ENCODE data around the gene MYH15.
A peak's percentile ranks its signal among the peaks of the same experiment; 100 is the strongest.

MYH15 gene

DNA sequence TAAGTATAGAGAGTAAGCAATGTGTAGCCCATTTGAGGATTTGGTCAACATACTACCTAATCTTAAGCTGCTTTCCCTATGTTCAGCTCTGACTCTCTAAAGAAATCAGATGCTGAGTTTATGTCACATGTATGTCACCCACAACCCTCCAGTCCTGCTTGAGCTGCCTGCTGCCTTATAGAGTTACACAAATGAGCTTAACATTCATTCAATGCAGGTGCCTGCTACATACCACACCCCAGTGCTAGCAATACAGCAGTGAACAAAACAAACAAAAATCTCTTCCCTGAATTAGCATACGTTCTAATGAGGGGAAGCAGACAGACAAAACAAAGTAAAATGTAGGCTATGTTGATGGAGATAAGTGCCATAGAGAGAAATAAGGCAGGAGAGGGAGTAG, 121.0 kb downstream of the MYH15 start:
- Mint-ChIP-seq H3K9me3 (no peaks in the 10 kb centered on the region), H3K4me3 (no peak overlapping the region), H3K27me3 (ENCODE audit: low read depth, poor library complexity) (peaks cover 3% of the 10 kb centered on the region), H3K27ac (no peak overlapping the region), H3K36me3 (ENCODE audit: low read depth) (no peaks in the 10 kb centered on the region), H3K4me1 (peaks cover 12% of the 10 kb centered on the region)
- DNase-seq: no peak
- TF ChIP-seq, protein P1, sequence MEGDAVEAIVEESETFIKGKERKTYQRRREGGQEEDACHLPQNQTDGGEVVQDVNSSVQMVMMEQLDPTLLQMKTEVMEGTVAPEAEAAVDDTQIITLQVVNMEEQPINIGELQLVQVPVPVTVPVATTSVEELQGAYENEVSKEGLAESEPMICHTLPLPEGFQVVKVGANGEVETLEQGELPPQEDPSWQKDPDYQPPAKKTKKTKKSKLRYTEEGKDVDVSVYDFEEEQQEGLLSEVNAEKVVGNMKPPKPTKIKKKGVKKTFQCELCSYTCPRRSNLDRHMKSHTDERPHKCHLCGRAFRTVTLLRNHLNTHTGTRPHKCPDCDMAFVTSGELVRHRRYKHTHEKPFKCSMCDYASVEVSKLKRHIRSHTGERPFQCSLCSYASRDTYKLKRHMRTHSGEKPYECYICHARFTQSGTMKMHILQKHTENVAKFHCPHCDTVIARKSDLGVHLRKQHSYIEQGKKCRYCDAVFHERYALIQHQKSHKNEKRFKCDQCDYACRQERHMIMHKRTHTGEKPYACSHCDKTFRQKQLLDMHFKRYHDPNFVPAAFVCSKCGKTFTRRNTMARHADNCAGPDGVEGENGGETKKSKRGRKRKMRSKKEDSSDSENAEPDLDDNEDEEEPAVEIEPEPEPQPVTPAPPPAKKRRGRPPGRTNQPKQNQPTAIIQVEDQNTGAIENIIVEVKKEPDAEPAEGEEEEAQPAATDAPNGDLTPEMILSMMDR (IDR thresholded peaks at IDR 0.05): no peak

DNA sequence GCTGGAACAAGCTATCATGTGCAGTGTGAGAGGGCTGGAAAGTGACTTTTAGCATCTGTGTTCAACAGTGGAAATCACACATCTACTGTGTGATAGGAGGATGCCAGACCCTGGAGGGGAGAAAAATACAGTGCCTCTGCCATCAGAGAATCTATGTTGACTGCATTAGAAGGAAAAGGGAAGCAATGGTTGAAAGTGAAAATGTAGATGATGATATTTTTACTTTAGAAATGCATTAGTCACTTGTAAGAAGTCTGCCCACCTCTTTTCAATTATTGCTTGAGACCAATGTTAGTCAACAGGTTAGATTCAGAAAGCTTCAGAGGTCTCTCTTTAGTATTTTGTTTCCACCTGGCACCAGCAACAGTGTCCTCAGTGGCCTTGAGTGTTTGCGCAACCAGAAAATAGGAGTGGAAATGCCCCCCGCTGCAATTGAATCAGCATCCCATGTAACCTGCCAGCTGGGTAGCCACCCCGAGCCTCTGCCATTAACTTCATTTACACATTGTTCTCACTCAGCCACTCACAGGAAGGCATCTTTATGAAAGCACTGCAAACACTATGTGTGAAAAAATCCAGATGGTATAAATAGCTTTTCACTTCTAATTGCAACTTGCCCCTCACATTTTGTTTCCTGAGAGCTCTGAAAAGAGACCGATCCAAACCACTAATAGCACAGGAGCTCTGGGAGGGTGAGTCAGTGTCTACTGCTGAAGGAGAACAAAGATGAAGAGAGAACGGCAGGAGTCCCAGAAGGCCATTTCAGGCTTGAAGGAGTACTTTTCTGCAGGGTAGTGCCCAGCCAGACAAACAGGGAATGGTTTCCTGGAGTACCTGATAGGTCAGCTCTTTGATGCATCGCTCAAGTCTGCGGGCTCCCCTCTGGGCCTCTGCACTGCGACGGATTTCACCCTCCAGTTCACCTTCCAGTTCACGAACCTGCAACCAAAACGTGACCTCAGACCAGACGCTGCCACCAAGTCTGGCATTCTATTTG, 122.0 kb downstream of the MYH15 start:
- H3K27ac Mint-ChIP-seq: peak overlapping the region; percentile 8
- DNase-seq: no peak
- peaks cover 15% of the 10 kb centered on the region for H3K4me1 Mint-ChIP-seq
- H3K9me3 Mint-ChIP-seq: no peaks in the 10 kb centered on the region
- TF ChIP-seq, protein P1 (IDR thresholded peaks at IDR 0.05): no peak
- no peak overlapping the region for H3K4me3 Mint-ChIP-seq
- H3K27me3 Mint-ChIP-seq (ENCODE audit: low read depth, poor library complexity): peaks cover 3% of the 10 kb centered on the region
- no peaks in the 10 kb centered on the region for H3K36me3 Mint-ChIP-seq (ENCODE audit: low read depth)

DNA sequence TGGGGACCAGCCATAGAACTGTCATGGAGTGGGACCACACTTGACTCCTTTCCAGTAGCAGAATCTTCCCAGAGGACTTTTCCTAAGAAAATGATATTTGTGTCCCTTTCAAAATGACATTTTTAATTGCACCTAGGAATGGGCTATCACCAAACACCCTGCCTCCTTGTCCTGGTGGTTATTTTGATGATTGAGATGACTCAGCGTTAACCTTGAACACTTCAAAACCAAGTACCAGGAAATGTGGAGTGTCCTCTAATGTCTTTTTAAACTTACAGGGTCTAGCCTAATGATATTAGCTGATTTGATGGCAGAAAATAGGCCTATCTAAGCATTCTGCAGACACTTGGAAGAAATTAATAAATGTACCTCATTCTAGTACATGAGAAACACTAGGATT, 123.3 kb downstream of the MYH15 start:
- TF ChIP-seq, protein P1 (IDR thresholded peaks at IDR 0.05): no peak
- Mint-ChIP-seq H3K36me3 (ENCODE audit: low read depth) (no peaks in the 10 kb centered on the region), H3K4me3 (no peak overlapping the region), H3K9me3 (no peaks in the 10 kb centered on the region), H3K27me3 (ENCODE audit: low read depth, poor library complexity) (peaks cover 3% of the 10 kb centered on the region), H3K27ac (no peak overlapping the region), H3K4me1 (peaks cover 15% of the 10 kb centered on the region)
- no peak for DNase-seq

DNA sequence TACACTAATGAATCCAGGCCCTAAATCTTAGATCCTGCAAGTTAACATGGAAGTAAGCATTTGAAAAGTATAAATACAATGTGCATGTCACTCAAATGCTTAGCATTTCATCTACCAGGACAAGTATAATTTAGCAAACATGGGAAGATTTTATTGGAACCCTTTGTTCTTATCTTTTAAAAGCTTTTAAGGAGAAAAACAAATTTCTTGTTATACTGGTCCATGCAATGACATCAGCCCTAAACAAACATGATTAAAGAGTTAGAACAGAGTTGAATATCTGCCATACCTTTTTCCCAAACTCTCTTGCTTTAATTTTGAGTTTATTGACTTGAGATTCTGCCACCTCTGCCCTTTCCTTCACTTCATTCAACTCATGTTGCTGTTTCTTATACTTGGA, 127.1 kb downstream of the MYH15 start:
- peaks cover 3% of the 10 kb centered on the region for H3K27me3 Mint-ChIP-seq (ENCODE audit: low read depth, poor library complexity)
- no peak for DNase-seq
- H3K4me1 Mint-ChIP-seq: peaks cover 7% of the 10 kb centered on the region
- H3K27ac Mint-ChIP-seq: no peak overlapping the region
- no peak overlapping the region for H3K4me3 Mint-ChIP-seq
- H3K36me3 Mint-ChIP-seq (ENCODE audit: low read depth): no peaks in the 10 kb centered on the region
- no peaks in the 10 kb centered on the region for H3K9me3 Mint-ChIP-seq
- TF ChIP-seq, protein P1 (IDR thresholded peaks at IDR 0.05): no peak

DNA sequence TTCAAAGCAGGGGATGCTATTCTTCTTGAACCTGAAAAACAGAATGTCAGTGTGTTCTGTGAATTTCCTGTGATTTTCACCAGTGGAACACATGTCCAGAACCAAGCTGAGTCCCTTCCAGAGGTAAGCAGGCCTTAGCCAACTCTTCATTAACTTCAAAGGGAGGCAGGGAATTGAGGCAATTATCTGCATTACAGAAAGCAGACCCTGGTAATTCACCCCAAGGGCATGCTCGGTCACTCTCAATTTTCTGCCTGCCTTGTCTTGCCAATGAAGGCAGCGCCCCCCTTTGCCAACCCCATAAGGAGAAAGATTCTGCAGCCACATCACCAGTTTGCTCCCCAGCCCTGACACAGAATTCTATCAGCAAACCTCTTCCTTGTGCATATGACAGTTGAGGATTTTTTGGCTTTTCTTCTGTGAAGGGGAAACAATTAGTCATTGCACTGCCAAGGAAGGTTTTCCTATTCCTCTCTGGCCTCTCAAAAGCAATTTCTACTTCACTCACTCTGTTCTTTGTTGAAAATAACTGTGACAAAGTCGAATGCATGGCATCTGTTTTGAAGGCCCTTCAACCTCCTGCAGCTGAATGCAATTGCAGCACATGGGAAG, 128.8 kb downstream of the MYH15 start:
- Mint-ChIP-seq H3K27me3 (ENCODE audit: low read depth, poor library complexity) (peaks cover under 1% of the 10 kb centered on the region), H3K4me3 (no peak overlapping the region), H3K9me3 (no peaks in the 10 kb centered on the region), H3K4me1 (peaks cover 7% of the 10 kb centered on the region), H3K36me3 (ENCODE audit: low read depth) (no peaks in the 10 kb centered on the region), H3K27ac (no peak overlapping the region)
- DNase-seq: no peak
- TF ChIP-seq, protein P1 (IDR thresholded peaks at IDR 0.05): no peak
